ENCODE data around the gene TEX53.

GRCh38 chr9:114694146-114694545, 36.5 kb upstream of the TEX53 start:
- TF ChIP-seq EZH2phosphoT487 (IDR thresholded peaks at IDR 0.05; ENCODE audit: low read depth) (no peak), CTCF (IDR thresholded peaks at IDR 0.05; ENCODE audit: low read depth, low read length) (no peak)

All from OCI-LY3 (cell line).